Mammary microvascular endothelial cell (primary cell): Measurements from ENCODE around the gene PRR20D. TPM values are rescaled to one million over a fixed set of nuclear protein-coding genes. Genes with fewer than 3 reads are reported as not detected.

ENCODE experiments used
- total RNA-seq: library from RNA; depleted of rRNA; stranded (reverse); fragments of >200 nt; gene quantifications from 2 replicates; pipeline ENCODE4 v1.2.3, GENCODE V29; 2015

The PRR20D gene
- not detected in 2 replicates for total RNA-seq

GRCh38 chr13:57160332-57160731 is at the start of gene PRR20D:
Gene PRR20D, plus strand, starts transcription at chr13:57160632. Its CDS starts 387 bp downstream, at chr13:57161019.

DNA sequence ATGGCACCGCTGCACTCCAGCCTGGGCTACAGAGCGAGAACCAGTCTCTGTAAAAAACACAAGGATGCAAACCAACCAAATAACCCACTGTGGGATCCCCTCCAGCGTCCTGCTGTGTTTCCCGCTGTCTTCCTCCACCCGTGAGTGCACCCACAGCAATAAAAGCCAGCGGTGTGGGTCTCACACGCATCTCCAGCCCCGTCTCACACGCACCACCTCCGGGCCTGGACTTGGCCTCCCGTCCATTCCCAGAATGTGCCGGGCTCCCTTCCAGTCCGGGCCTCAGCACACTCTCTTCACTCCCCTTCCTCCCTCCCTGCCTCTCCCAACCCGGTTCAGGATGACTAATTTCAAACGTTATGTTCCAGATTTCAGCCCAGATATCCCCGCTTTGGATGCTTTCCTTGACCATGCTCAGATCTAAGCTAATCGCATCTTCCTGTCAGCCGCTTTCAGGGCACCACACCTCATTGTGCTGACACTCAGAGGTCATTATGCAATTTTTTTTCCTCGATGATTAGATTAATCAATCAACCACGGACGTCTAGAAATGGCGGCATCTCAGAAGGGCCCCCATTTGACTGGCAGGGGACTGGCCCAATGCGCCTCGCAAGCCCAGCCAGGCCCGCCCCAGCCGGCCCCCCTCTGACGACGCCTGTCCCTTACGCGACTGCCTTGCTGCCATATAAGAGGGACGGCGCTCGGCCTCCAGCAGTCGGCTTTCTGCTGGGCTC is 20.0 kb upstream of the PRR20D start, which contains the start of gene PRR20A:
Gene PRR20A, plus strand, starts transcription at position 684 of the 734 bp plus-strand sequence. CDS start 387 bp downstream, outside the sequence.

GRCh38 chr13:57147188-57147587 is 13.2 kb upstream of the PRR20D start, which contains the start of gene PRR20B:
Gene PRR20B, plus strand, starts transcription at chr13:57147488. Its CDS starts 387 bp downstream, at chr13:57147875.

GRCh38 chr13:57153761-57154160 is 6.7 kb upstream of the PRR20D start, which contains the start of gene PRR20C:
Gene PRR20C, plus strand, starts transcription at chr13:57154061. Its CDS starts 387 bp downstream, at chr13:57154448.

DNA sequence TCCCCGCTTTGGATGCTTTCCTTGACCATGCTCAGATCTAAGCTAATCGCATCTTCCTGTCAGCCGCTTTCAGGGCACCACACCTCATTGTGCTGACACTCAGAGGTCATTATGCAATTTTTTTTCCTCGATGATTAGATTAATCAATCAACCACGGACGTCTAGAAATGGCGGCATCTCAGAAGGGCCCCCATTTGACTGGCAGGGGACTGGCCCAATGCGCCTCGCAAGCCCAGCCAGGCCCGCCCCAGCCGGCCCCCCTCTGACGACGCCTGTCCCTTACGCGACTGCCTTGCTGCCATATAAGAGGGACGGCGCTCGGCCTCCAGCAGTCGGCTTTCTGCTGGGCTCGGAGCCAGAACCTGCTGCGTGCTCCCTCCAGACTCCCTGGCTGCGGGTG is 6.5 kb downstream of the PRR20D start, which contains the start of gene PRR20E:
Gene PRR20E, plus strand, starts transcription at position 301 of the 400 bp plus-strand sequence. CDS start 387 bp downstream, outside the sequence.

Other genes starting within 250 kb of the PRR20D start
- not detected in 2 replicates for gene PRR20A, start 19.7 kb upstream of the PRR20D start, total RNA-seq
- not detected in 2 replicates for gene PRR20B, start 13.1 kb upstream of the PRR20D start, total RNA-seq
- not detected in 2 replicates for gene PRR20C, start 6.6 kb upstream of the PRR20D start, total RNA-seq
- gene PRR20E, start 6.6 kb downstream of the PRR20D start, total RNA-seq = not detected in 2 replicates